Liver (tissue), 2 donors: ENCODE results near the gene PCBP4.

Experiments used
- CTCF ChIP-seq: fragments of 150-350 bp; IDR thresholded peaks from 2 replicates; pipeline ENCODE4 v1.5.1; 2017; ENCODE audit warnings: improper control_type of control experiment, low read depth, low read length; ENCODE audit not compliant: missing input control
- MAX ChIP-seq: IDR thresholded peaks from 2 replicates; pipeline ENCODE4 v1.6.1; 2016; ENCODE audit warnings: antibody characterized with exemption
- donor health status: healthy.

- no peak for TF ChIP-seq CTCF
- TF ChIP-seq MAX, result no peak
Observed at GRCh38 chr3:51953445-51953844, 13.8 kb downstream of the PCBP4 start.
